MM.1S (cell line): ENCODE results near the gene PCDHGA7.

Source experiments
- DNase-seq: peaks from one replicate; pipeline ENCODE4 v3.0.0-alpha.2; 2015
- H2AFZ ChIP-seq: fragments of 300-600 bp; sonication (generic); 2 replicates; pipeline ENCODE4 v1.6.0; 2016; ENCODE audit warnings: antibody characterized with exemption, low read length
- H3F3A ChIP-seq: fragments of 300-600 bp; sonication (generic); 2 replicates; pipeline ENCODE4 v1.6.1; 2016; ENCODE audit warnings: mild to moderate bottlenecking, antibody characterized with exemption, low read length, moderate library complexity, mixed read lengths; ENCODE audit not compliant: insufficient read depth
- H3K27ac ChIP-seq: fragments of 300-600 bp; sonication (generic); 2 replicates; pipeline ENCODE4 v1.5.1; 2016; ENCODE audit warnings: mild to moderate bottlenecking, low read length
- H3K27me3 ChIP-seq: fragments of 300-600 bp; sonication (generic); replicated peaks from 2 replicates; pipeline ENCODE4 v1.6.0; 2016; ENCODE audit warnings: low read length; ENCODE audit not compliant: insufficient read depth
- H3K36me3 ChIP-seq: fragments of 300-600 bp; sonication (generic); replicated peaks from 2 replicates; pipeline ENCODE4 v1.6.1; 2016; ENCODE audit warnings: mild to moderate bottlenecking, low read length, mixed read lengths; ENCODE audit not compliant: insufficient read depth
- H3K4me1 ChIP-seq: fragments of 300-600 bp; sonication (generic); 2 replicates; pipeline ENCODE4 v1.6.1; 2016; ENCODE audit warnings: low read length, mixed read lengths
- H3K4me2 ChIP-seq: fragments of 300-600 bp; sonication (generic); 2 replicates; pipeline ENCODE4 v1.6.0; 2016; ENCODE audit warnings: low read depth, low read length
- H3K4me3 ChIP-seq: fragments of 300-600 bp; sonication (generic); 2 replicates; pipeline ENCODE4 v1.5.1; 2016; ENCODE audit warnings: low read length, mixed read lengths
- H3K79me2 ChIP-seq: fragments of 300-600 bp; sonication (generic); 2 replicates; pipeline ENCODE4 v1.6.1; 2016; ENCODE audit warnings: mixed run types, low read length, mixed read lengths
- H3K9ac ChIP-seq: fragments of 300-600 bp; sonication (generic); 2 replicates; pipeline ENCODE4 v1.6.1; 2016; ENCODE audit warnings: low read length, mixed read lengths
- H3K9me2 ChIP-seq: fragments of 300-600 bp; sonication (generic); replicated peaks from 2 replicates; pipeline ENCODE4 v1.6.1; 2016; ENCODE audit warnings: mild to moderate bottlenecking, low read length, mixed read lengths; ENCODE audit not compliant: insufficient read depth
- H3K9me3 ChIP-seq: fragments of 300-600 bp; sonication (generic); replicated peaks from 2 replicates; pipeline ENCODE4 v1.6.1; 2016; ENCODE audit warnings: mild to moderate bottlenecking, low read length, mixed read lengths; ENCODE audit not compliant: insufficient read depth
- H4K20me1 ChIP-seq: fragments of 300-600 bp; sonication (generic); 2 replicates; pipeline ENCODE4 v1.6.1; 2016; ENCODE audit warnings: mild to moderate bottlenecking, low read length, moderate library complexity, mixed read lengths; ENCODE audit not compliant: insufficient read depth
- EZH2 ChIP-seq: fragments of 300-600 bp; sonication (generic); optimal IDR thresholded peaks from 2 replicates; pipeline ENCODE3; 2017; ENCODE audit warnings: low read depth, mild to moderate bottlenecking, antibody characterized with exemption, low read length, mixed read lengths
- EZH2phosphoT487 ChIP-seq: fragments of 300-600 bp; sonication (generic); IDR thresholded peaks from 2 replicates; pipeline ENCODE4 v1.6.1; 2018; ENCODE audit warnings: antibody characterized with exemption, low read length
- TF ChIP-seq, protein P1 (sequence below): fragments of 300-600 bp; sonication (generic); IDR thresholded peaks from 2 replicates; pipeline ENCODE4 v1.5.1; 2016; ENCODE audit warnings: antibody characterized with exemption, low read length, mixed read lengths

PCDHGA7 gene

DNA sequence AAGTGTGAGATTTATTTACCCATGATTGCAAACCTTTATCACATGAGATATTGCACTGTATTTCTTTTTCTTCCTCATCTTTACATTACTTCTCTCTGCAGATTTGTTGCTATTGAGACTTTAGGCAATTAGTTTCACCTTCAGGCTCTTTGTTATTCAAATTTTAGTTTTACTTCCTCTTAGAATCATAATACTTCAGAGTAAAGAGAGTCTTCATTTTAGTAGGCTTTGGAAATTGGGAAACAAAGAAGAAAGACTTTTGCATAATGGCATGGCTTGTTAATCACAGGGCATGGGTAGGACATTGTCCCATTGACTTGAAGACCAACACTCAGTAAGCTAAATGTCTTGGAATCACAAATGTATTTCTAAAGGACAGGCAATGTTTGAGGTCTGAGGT lies 19.8 kb upstream of the PCDHGA7 start:
- Histone ChIP-seq H3F3A (no peaks in the 10 kb centered on the region), H3K9ac (no peak overlapping the region), H3K27ac (no peak overlapping the region), H3K36me3 (no peaks in the 10 kb centered on the region), H3K79me2 (no peaks in the 10 kb centered on the region), H3K9me2 (no peaks in the 10 kb centered on the region), H3K27me3 (no peaks in the 10 kb centered on the region; the same call in none of the 2 replicates), H4K20me1 (no peaks in the 10 kb centered on the region), H3K9me3 (no peaks in the 10 kb centered on the region), H3K4me1 (no peaks in the 10 kb centered on the region), H2AFZ (no peak overlapping the region), H3K4me2 (no peak overlapping the region), H3K4me3 (no peak overlapping the region)
- no peak for DNase-seq
- TF ChIP-seq EZH2phosphoT487 = no peak
- no peak for TF ChIP-seq EZH2
- TF ChIP-seq, protein P1, sequence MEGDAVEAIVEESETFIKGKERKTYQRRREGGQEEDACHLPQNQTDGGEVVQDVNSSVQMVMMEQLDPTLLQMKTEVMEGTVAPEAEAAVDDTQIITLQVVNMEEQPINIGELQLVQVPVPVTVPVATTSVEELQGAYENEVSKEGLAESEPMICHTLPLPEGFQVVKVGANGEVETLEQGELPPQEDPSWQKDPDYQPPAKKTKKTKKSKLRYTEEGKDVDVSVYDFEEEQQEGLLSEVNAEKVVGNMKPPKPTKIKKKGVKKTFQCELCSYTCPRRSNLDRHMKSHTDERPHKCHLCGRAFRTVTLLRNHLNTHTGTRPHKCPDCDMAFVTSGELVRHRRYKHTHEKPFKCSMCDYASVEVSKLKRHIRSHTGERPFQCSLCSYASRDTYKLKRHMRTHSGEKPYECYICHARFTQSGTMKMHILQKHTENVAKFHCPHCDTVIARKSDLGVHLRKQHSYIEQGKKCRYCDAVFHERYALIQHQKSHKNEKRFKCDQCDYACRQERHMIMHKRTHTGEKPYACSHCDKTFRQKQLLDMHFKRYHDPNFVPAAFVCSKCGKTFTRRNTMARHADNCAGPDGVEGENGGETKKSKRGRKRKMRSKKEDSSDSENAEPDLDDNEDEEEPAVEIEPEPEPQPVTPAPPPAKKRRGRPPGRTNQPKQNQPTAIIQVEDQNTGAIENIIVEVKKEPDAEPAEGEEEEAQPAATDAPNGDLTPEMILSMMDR = no peak

DNA sequence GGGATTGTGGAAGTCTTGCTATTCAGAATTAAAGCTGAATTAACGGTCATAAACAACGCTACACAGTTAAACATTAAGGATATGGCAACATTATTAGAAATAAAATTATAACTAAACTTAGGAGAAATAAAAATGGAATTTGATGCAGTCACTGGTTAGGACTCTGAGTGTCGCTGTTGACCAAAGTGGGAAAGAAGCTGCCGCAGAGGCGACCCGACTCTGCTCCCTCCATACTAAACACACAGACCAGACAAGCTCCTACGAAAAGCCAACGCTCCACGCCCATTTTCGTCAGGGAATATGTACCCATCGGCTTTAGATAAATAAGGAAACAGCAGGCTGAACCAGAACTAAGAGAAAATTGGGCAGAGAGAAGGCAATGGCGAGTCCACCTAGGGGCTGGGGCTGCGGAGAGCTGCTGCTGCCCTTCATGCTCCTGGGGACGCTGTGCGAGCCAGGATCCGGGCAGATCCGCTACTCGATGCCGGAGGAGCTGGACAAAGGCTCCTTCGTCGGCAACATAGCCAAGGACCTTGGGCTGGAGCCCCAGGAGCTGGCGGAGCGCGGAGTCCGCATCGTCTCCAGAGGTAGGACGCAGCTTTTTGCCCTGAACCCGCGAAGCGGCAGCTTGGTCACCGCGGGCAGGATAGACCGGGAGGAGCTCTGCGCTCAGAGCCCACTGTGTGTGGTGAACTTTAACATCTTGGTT lies 18.4 kb upstream of the PCDHGA7 start, which contains the start of gene PCDHGA5:
Gene PCDHGA5 (plus strand): TSS at position 211 of the 709 bp plus-strand sequence. CDS start 169 bp downstream, at position 380.
- no peaks in the 10 kb centered on the region; the same call in none of the 2 replicates for H3K27me3 ChIP-seq
- H3K9ac ChIP-seq = no peak within 1 kb of the TSS
- H3K4me3 ChIP-seq = no peak within 1 kb of the TSS
- no peak for TF ChIP-seq EZH2
- TF ChIP-seq, protein P1 = no peak
- TF ChIP-seq EZH2phosphoT487 = no peak
- no peak within 1 kb of the TSS for H3K27ac ChIP-seq
- H3K4me2 ChIP-seq = no peak within 1 kb of the TSS
- H4K20me1 ChIP-seq = no peaks in the 10 kb centered on the region
- H2AFZ ChIP-seq = no peak within 1 kb of the TSS
- H3F3A ChIP-seq = no peaks in the 10 kb centered on the region
- DNase-seq = no peak
- H3K79me2 ChIP-seq = no peaks in the 10 kb centered on the region
- H3K4me1 ChIP-seq = no peaks in the 10 kb centered on the region
- H3K9me2 ChIP-seq = no peaks in the 10 kb centered on the region
- H3K36me3 ChIP-seq = no peaks in the 10 kb centered on the region
- H3K9me3 ChIP-seq = no peaks in the 10 kb centered on the region

DNA sequence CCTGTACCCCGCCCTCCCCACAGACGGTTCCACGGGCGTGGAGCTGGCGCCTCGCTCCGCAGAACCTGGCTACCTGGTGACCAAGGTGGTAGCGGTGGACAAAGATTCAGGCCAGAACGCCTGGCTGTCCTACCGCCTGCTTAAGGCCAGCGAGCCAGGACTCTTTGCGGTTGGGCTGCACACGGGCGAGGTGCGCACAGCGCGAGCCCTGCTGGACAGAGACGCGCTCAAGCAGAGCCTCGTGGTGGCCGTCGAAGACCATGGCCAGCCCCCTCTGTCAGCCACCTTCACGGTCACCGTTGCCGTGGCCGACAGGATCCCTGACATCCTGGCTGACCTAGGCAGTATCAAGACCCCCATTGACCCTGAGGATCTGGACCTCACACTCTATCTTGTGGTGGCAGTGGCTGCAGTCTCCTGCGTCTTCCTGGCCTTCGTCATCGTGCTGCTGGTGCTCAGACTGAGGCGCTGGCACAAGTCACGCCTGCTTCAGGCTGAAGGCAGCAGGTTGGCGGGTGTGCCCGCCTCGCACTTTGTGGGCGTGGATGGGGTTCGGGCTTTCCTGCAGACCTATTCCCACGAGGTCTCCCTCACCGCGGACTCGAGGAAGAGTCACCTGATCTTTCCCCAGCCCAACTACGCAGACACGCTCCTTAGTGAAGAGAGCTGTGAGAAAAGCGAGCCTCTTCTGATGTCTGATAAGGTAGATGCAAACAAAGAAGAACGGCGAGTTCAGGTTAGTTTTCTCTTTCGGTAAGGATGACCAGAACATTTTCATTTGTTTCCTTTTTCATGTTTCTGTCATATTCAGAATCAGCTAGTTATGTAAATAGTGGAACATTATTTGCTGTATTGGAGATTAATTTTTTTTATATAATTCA lies 16.3 kb upstream of the PCDHGA7 start:
- Histone ChIP-seq H3K4me3 (no peak overlapping the region), H3K4me1 (no peaks in the 10 kb centered on the region), H3K27me3 (no peaks in the 10 kb centered on the region; the same call in none of the 2 replicates), H3K9me3 (no peaks in the 10 kb centered on the region), H3K27ac (no peak overlapping the region), H3K4me2 (no peak overlapping the region), H3K9ac (no peak overlapping the region), H3K36me3 (no peaks in the 10 kb centered on the region), H3K9me2 (no peaks in the 10 kb centered on the region), H3F3A (no peaks in the 10 kb centered on the region), H4K20me1 (no peaks in the 10 kb centered on the region), H2AFZ (no peak overlapping the region), H3K79me2 (no peaks in the 10 kb centered on the region)
- TF ChIP-seq EZH2phosphoT487 (no peak), EZH2 (no peak)
- TF ChIP-seq, protein P1 = no peak
- DNase-seq = no peak
